VCaP (cell line): ENCODE measurements around the gene HIC1.

Experiments
- H3K27ac ChIP-seq: fragments of 450-650 bp; 2 replicates; pipeline ENCODE4 v1.5.1; 2017
- CTCF ChIP-seq: fragments of 450-650 bp; conservative IDR thresholded peaks from 2 replicates; pipeline ENCODE4 v1.5.1; 2017; ENCODE audit warnings: mild to moderate bottlenecking, moderate library complexity

The HIC1 gene

GRCh38 chr17:2089021-2089422 lies 34.1 kb downstream of the HIC1 start:
- H3K27ac ChIP-seq: no peak overlapping the region
- TF ChIP-seq CTCF: no peak

- peak overlapping the region; percentile 30 for H3K27ac ChIP-seq
- no peak for TF ChIP-seq CTCF
Measured at GRCh38 chr17:2090210-2090641, 35.3 kb downstream of the HIC1 start.

DNA sequence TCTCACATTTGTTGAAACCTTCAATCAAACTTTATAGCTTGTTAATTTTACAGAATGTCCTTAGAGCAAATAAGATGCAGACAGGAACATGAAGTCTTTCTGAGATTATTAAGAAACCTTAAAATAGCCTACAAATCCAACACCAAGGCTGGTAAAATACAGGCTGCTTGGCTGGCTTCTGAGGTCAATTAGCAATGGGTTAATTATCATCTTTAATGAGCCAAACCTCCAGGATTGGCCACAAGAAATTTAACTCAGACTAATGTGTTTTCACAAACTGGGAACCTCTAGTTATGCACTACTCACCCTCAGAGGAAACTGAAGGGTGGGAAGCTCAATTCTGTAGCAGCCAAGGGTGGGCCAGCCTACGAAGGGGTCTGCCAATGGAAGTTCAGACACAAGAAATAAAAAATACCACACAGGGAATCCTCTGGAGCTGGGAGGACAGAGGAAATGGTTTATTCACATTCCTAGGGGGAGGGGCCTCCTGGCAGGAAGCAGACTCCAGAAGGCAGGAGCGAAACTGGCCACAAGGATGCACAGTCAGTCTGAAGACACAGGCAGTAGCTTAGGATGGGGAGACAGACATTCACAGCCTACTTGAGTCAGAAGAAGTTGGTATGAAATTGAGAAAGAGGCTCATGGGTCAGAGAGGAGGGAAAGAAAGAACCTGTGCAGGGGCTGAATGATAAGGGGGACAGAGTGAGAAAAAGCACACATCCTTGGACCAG lies 36.1 kb downstream of the HIC1 start:
- peak overlapping the region; percentile 30 for H3K27ac ChIP-seq
- TF ChIP-seq CTCF: peak; percentile 42; the same call in 1 of the 2 replicates

- peak overlapping the region; percentile 13; the same call in 1 of the 2 replicates for H3K27ac ChIP-seq
- no peak for TF ChIP-seq CTCF
Measured at GRCh38 chr17:2092253-2092652, 37.4 kb downstream of the HIC1 start.

DNA sequence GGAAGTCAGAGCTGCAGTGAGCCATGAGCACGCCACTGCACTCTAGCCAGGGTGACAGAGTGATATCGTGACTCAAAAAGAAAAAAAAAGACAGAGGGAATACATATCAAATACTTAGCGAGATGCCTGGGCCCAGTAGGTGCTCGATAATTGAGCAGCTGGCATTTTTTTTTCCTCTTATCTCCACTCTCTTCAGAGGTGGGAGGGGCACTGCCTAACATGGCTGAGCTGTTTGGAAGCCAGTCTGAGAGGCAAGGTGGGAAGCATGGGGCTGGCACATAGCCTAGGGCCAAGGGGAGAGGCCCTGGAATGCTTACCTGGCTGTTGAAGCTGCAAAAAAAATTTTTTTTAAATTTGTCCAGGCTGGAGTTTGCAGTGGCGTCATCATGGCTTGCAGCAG lies 38.4 kb downstream of the HIC1 start:
- TF ChIP-seq CTCF: no peak
- H3K27ac ChIP-seq: peak overlapping the region; percentile 13; the same call in 1 of the 2 replicates

DNA sequence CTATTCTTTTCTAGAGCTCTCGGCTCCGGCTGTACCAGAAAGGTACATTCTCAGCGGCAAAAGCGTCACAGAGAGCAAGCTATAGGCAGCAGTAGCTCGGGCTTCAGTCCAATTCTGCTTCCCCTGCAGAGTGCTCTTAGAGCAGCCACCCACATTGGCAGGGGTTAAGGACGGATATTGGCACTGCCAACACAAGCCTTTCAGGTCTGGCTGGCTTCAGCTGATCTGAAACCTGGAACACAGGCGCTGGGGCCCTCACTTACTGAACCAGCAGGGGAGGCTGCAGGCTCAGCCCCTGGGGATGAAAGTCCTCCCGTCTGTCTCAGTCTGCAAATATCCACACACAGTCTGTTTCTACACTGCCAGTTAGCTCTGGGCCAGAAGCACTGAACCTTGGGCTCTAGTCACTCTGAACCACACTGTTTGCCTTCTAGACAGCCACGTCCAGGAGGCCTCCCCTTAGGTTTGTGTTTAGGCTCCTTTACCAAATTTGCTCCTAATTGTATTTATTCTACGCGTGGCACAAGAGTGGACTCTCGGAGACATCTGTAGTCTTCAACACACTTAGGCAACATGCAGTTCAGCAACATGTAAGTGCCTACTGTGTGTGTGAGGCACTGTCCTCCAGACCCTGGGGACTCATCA lies 40.1 kb downstream of the HIC1 start:
- H3K27ac ChIP-seq: peak overlapping the region; percentile 75
- peak; percentile 99 for TF ChIP-seq CTCF

GRCh38 chr17:2095536-2095910 lies 40.6 kb downstream of the HIC1 start:
- peak overlapping the region; percentile 75 for H3K27ac ChIP-seq

More at GRCh38 chr17:2095536-2095910, 40.6 kb downstream of the HIC1 start:
- no peak for TF ChIP-seq CTCF
